Caco-2 (cell line): ENCODE results near the gene C2. TPM values are rescaled to one million over a fixed set of nuclear protein-coding genes. Genes with fewer than 3 reads are reported as not detected.
"Not testable (repeated sequence)": the region's sequence is repeated elsewhere in the genome, so short reads cannot be mapped to it uniquely, and the experiment has no call there.

Experiments
- BruUV-seq: library from RNA; stranded (reverse); fragments of 400-500 nt; replicated peaks from 2 replicates; lab custom pipeline; 2021; lab: Mats Ljungman, UMichigan
- CTCF ChIA-PET: fragments of 300-600 bp; sonication (Branson Sonifier 250); formaldehyde crosslinking; loops from one replicate; lab custom pipeline; 2022; ENCODE audit warnings: antibody characterized with exemption; lab: Charles Lee
- POLR2A ChIA-PET: fragments of 300-600 bp; sonication (Branson Sonifier 250); formaldehyde crosslinking; loops from one replicate; lab custom pipeline; 2022; ENCODE audit warnings: antibody characterized with exemption; lab: Charles Lee
- DNase-seq, 2 experiments: peaks; one replicate each; pipeline versions ENCODE4 v3.0.0 to v3.0.0-alpha.2; 2020 to 2022
- H3K27me3 ChIP-seq: replicated peaks from 2 replicates; pipeline ENCODE4 v1.6.0; 2011; ENCODE audit warnings: low read length; ENCODE audit not compliant: control insufficient read depth, insufficient read depth
- H3K36me3 ChIP-seq: 2 replicates; pipeline ENCODE4 v1.5.1; 2011; ENCODE audit warnings: low read length; ENCODE audit not compliant: control insufficient read depth, insufficient read depth
- H3K4me1 ChIP-seq: fragments of 250-450 bp; sonication (Bioruptor Pico); 2 replicates; pipeline ENCODE4 v1.5.1; 2020; ENCODE audit warnings: mild to moderate bottlenecking
- H3K4me3 ChIP-seq: 2 replicates; pipeline ENCODE4 v1.5.1; 2011; ENCODE audit warnings: low read depth, mild to moderate bottlenecking, control low read depth, low read length
- H3K9me3 ChIP-seq: fragments of 250-450 bp; sonication (Bioruptor Pico); 2 replicates; pipeline ENCODE4 v1.5.1; 2020; ENCODE audit warnings: mild to moderate bottlenecking, moderate library complexity
- H3K27ac Mint-ChIP-seq: one replicate; pipeline ENCODE4 v1.8.0; 2022; ENCODE audit warnings: mixed read lengths; ENCODE audit not compliant: unreplicated experiment
- H3K27me3 Mint-ChIP-seq: one replicate; pipeline ENCODE4 v1.8.0; 2022; ENCODE audit warnings: mixed read lengths; ENCODE audit not compliant: insufficient read depth, unreplicated experiment
- H3K36me3 Mint-ChIP-seq: one replicate; pipeline ENCODE4 v1.8.0; 2022; ENCODE audit warnings: mild to moderate bottlenecking, mixed read lengths; ENCODE audit not compliant: insufficient read depth, unreplicated experiment
- H3K4me1 Mint-ChIP-seq: one replicate; pipeline ENCODE4 v1.8.0; 2022; ENCODE audit warnings: low read depth, mixed read lengths; ENCODE audit not compliant: unreplicated experiment
- H3K4me3 Mint-ChIP-seq: one replicate; pipeline ENCODE4 v1.8.0; 2022; ENCODE audit warnings: mild to moderate bottlenecking, moderate library complexity, mixed read lengths; ENCODE audit not compliant: unreplicated experiment
- H3K9me3 Mint-ChIP-seq: one replicate; pipeline ENCODE4 v1.8.0; 2022; ENCODE audit warnings: mixed read lengths; ENCODE audit not compliant: unreplicated experiment
- CTCF ChIP-seq, 2 experiments: fragments of 200-600 bp in 1 of 2; IDR thresholded peaks; 1 replicate in 1 of 2; 2 replicates in 1 of 2; pipeline versions ENCODE4 v1.5.1 to v1.8.0; 2011 to 2022; ENCODE audit warnings: antibody characterized with exemption in 1 of 2, control low read depth in 1 of 2, inconsistent platforms in 1 of 2, low read depth in 1 of 2, low read length in 1 of 2, mild to moderate bottlenecking in 1 of 2, moderate library complexity in 1 of 2; ENCODE audit not compliant: insufficient read depth in 1 of 2, severe bottlenecking in 1 of 2, unreplicated experiment in 1 of 2
- intact Hi-C: fragments of 100-400 bp; cut with micrococcal nuclease; formaldehyde crosslinking; loops from one replicate; pipeline ENCODE4 v1.10.0; 2022; ENCODE audit not compliant: unreplicated experiment
- total RNA-seq: library from RNA; stranded (reverse); gene quantifications from 2 replicates; pipeline ENCODE4 v1.2.3, GENCODE V29; 2022

The C2 gene
- total RNA-seq, 1 experiment from 2014 or later, result 4.8 TPM

- CTCF ChIA-PET, result interaction anchor here (1.0 kb wide), 1 partner anchor 49 kb away, joined by 3 read pairs; no protein-coding TSS in a partner anchor
- H3K27me3 Mint-ChIP-seq, result no peaks in the 10 kb centered on the region
- peaks cover 18% of the 10 kb centered on the region for H3K4me1 Mint-ChIP-seq
- BruUV-seq, result no TSS peak
- Histone ChIP-seq H3K4me1 (peaks cover 19% of the 10 kb centered on the region), H3K4me3 (no peak overlapping the region), H3K27me3 (no peaks in the 10 kb centered on the region), H3K9me3 (no peaks in the 10 kb centered on the region), H3K36me3 (no peaks in the 10 kb centered on the region)
- H3K27ac Mint-ChIP-seq, result no peak overlapping the region
- no peak for DNase-seq
- no peak for TF ChIP-seq CTCF (IDR thresholded peaks at IDR 0.05; ENCODE audit: insufficient read depth in 1 of 2, low read depth in 1 of 2, low read length in 1 of 2, severe bottlenecking in 1 of 2, unreplicated experiment in 1 of 2)
- no peaks in the 10 kb centered on the region for H3K9me3 Mint-ChIP-seq
- POLR2A ChIA-PET, result no interaction called here
- no peak overlapping the region for H3K4me3 Mint-ChIP-seq
- peaks cover 23% of the 10 kb centered on the region for H3K36me3 Mint-ChIP-seq
- intact Hi-C loops, result loop anchor here (2.0 to 5.0 kb wide), 2 partner anchors 37 to 213 kb away; no protein-coding TSS in a partner anchor
Measured at GRCh38 chr6:31903957-31904356, 23.6 kb upstream of the C2 start.

- no peak overlapping the region for H3K4me3 ChIP-seq
- TF ChIP-seq CTCF (IDR thresholded peaks at IDR 0.05; ENCODE audit: insufficient read depth in 1 of 2, low read depth in 1 of 2, low read length in 1 of 2, severe bottlenecking in 1 of 2, unreplicated experiment in 1 of 2), result no peak
- no peak overlapping the region for H3K4me3 Mint-ChIP-seq
- no peaks in the 10 kb centered on the region for H3K36me3 ChIP-seq
- intact Hi-C loops, result no loop called here
- H3K4me1 ChIP-seq, result peaks cover 19% of the 10 kb centered on the region
- no peaks in the 10 kb centered on the region for H3K27me3 Mint-ChIP-seq
- H3K9me3 Mint-ChIP-seq, result no peaks in the 10 kb centered on the region
- peaks cover 16% of the 10 kb centered on the region for H3K36me3 Mint-ChIP-seq
- DNase-seq, result no peak
- ChIA-PET CTCF (no interaction called here), POLR2A (interaction anchor here (0.5 kb wide), 1 partner anchor 8 kb away, joined by 3 read pairs; the partner anchor contains the start of gene EHMT2)
- no peak overlapping the region for H3K27ac Mint-ChIP-seq
- peaks cover 10% of the 10 kb centered on the region for H3K4me1 Mint-ChIP-seq
- BruUV-seq, result no TSS peak
- no peaks in the 10 kb centered on the region for H3K9me3 ChIP-seq
- H3K27me3 ChIP-seq, result no peaks in the 10 kb centered on the region
Measured at GRCh38 chr6:31905041-31905440, 22.5 kb upstream of the C2 start.

GRCh38 chr6:31906122-31906521 is 21.4 kb upstream of the C2 start:
- H3K27ac Mint-ChIP-seq, result peak overlapping the region; percentile 10

GRCh38 chr6:31906727-31907126 is 20.8 kb upstream of the C2 start:
- H3K27ac Mint-ChIP-seq, result peak overlapping the region; percentile 10
- peaks cover 15% of the 10 kb centered on the region for H3K36me3 Mint-ChIP-seq
- peaks cover 13% of the 10 kb centered on the region; the same call in 1 of the 2 replicates for H3K4me1 ChIP-seq
- BruUV-seq, H3K27me3 Mint-ChIP-seq, DNase-seq, intact Hi-C loops, H3K9me3 ChIP-seq, H3K4me3 Mint-ChIP-seq, H3K36me3 ChIP-seq, H3K27me3 ChIP-seq, H3K9me3 Mint-ChIP-seq, H3K4me3 ChIP-seq, POLR2A ChIA-PET: not testable (repeated sequence)
- CTCF ChIA-PET, result interaction anchor here (0.6 to 2.4 kb wide), 5 partner anchors 15 to 289 kb away, joined by 3 to 11 read pairs (median 5); partner anchors contain the start of gene VARS1
- peaks cover 10% of the 10 kb centered on the region for H3K4me1 Mint-ChIP-seq

More at GRCh38 chr6:31906122-31906521, 21.4 kb upstream of the C2 start:
- Histone ChIP-seq H3K36me3 (no peaks in the 10 kb centered on the region), H3K9me3 (no peaks in the 10 kb centered on the region), H3K4me3 (no peak overlapping the region), H3K4me1 (peaks cover 16% of the 10 kb centered on the region), H3K27me3 (no peaks in the 10 kb centered on the region)
- no peak overlapping the region for H3K4me3 Mint-ChIP-seq
- no peaks in the 10 kb centered on the region for H3K9me3 Mint-ChIP-seq
- peaks cover 16% of the 10 kb centered on the region for H3K36me3 Mint-ChIP-seq
- no peak for TF ChIP-seq CTCF (IDR thresholded peaks at IDR 0.05; ENCODE audit: insufficient read depth in 1 of 2, low read depth in 1 of 2, low read length in 1 of 2, severe bottlenecking in 1 of 2, unreplicated experiment in 1 of 2)
- POLR2A ChIA-PET, result no interaction called here
- no TSS peak for BruUV-seq
- H3K4me1 Mint-ChIP-seq, result peaks cover 10% of the 10 kb centered on the region
- intact Hi-C loops, result no loop called here
- H3K27me3 Mint-ChIP-seq, result no peaks in the 10 kb centered on the region
- CTCF ChIA-PET, result interaction anchor here (1.1 to 2.4 kb wide), 2 partner anchors 45 to 46 kb away, joined by 5 to 11 read pairs; no protein-coding TSS in a partner anchor
- no peak for DNase-seq
